IMR-90 (cell line): ENCODE measurements around the gene DCAF15. TPM values are rescaled to one million over a fixed set of nuclear protein-coding genes. Genes with fewer than 3 reads are reported as not detected.

Experiments used
- ATAC-seq: fragments of 200-7000 bp; cut with Tn5 transposase; 2 replicates; pipeline ENCODE4 v1.9.1; 2020; ENCODE audit warnings: low read depth, mild to moderate bottlenecking, moderate library complexity
- BruUV-seq: library from RNA; stranded (reverse); fragments of 400-500 nt; replicated peaks from 2 replicates; lab custom pipeline; 2021; lab: Mats Ljungman, UMichigan
- CTCF ChIA-PET: fragments of 300-600 bp; formaldehyde crosslinking; extraction: SDS; loops from one replicate; lab custom pipeline; 2021; ENCODE audit warnings: antibody characterized with exemption; lab: Yijun Ruan, JAX
- POLR2A ChIA-PET: fragments of 300-600 bp; sonication (Branson Sonifier 250); formaldehyde crosslinking; loops from one replicate; lab custom pipeline; 2022; ENCODE audit warnings: antibody characterized with exemption; ENCODE audit not compliant: unreplicated experiment; lab: Charles Lee
- DNase-seq: peaks from one replicate; pipeline ENCODE4 v3.0.0; 2013
- H2AFZ ChIP-seq: replicated peaks from 2 replicates; pipeline ENCODE3; 2013; ENCODE audit warnings: low read length, mild to moderate bottlenecking; ENCODE audit not compliant: poor library complexity
- H2AK5ac ChIP-seq: 2 replicates; pipeline ENCODE4 v1.6.1; 2013; ENCODE audit warnings: low read depth, low read length, inconsistent platforms
- H2AK9ac ChIP-seq: replicated peaks from 2 replicates; pipeline ENCODE3; 2013; ENCODE audit warnings: mild to moderate bottlenecking, low read depth, low read length, moderate library complexity; ENCODE audit not compliant: poor library complexity
- H2BK120ac ChIP-seq: 2 replicates; pipeline ENCODE4 v1.6.1; 2013; ENCODE audit warnings: low read depth, low read length, inconsistent platforms
- H2BK15ac ChIP-seq: 3 replicates; pipeline ENCODE4 v1.6.1; 2013; ENCODE audit warnings: low read depth, low read length, inconsistent platforms
- H2BK20ac ChIP-seq: 2 replicates; pipeline ENCODE4 v1.6.1; 2013; ENCODE audit warnings: low read depth, mild to moderate bottlenecking, inconsistent platforms, low read length, moderate library complexity
- H2BK5ac ChIP-seq: 2 replicates; pipeline ENCODE4 v1.6.1; 2013; ENCODE audit warnings: mild to moderate bottlenecking, low read depth, low read length, inconsistent platforms; ENCODE audit not compliant: poor library complexity, severe bottlenecking
- H3K14ac ChIP-seq: replicated peaks from 2 replicates; pipeline ENCODE4 v1.6.1; 2013; ENCODE audit warnings: low read depth, low read length, inconsistent platforms
- H3K18ac ChIP-seq: 2 replicates; pipeline ENCODE4 v1.6.1; 2013; ENCODE audit warnings: low read depth, low read length, control low read depth
- H3K23ac ChIP-seq: 2 replicates; pipeline ENCODE4 v1.6.1; 2013; ENCODE audit warnings: low read depth, low read length, inconsistent platforms
- H3K27ac ChIP-seq: 2 replicates; pipeline ENCODE4 v1.5.1; 2013; ENCODE audit warnings: mild to moderate bottlenecking, control low read depth, low read length; ENCODE audit not compliant: insufficient read depth
- H3K27me3 ChIP-seq: 2 replicates; pipeline ENCODE4 v1.6.1; 2013; ENCODE audit warnings: low read length; ENCODE audit not compliant: control insufficient read depth, insufficient read depth
- H3K36me3 ChIP-seq: 2 replicates; pipeline ENCODE4 v1.6.1; 2013; ENCODE audit warnings: low read length, mixed read lengths; ENCODE audit not compliant: control insufficient read depth, insufficient read depth
- H3K4ac ChIP-seq: 2 replicates; pipeline ENCODE4 v1.6.1; 2013; ENCODE audit warnings: low read depth, low read length, inconsistent platforms
- H3K4me1 ChIP-seq: 2 replicates; pipeline ENCODE4 v1.6.1; 2013; ENCODE audit warnings: low read length, mixed read lengths; ENCODE audit not compliant: control insufficient read depth, insufficient read depth
- H3K4me2 ChIP-seq: 2 replicates; pipeline ENCODE4 v1.6.1; 2013; ENCODE audit warnings: low read depth, mild to moderate bottlenecking, control low read depth, low read length, moderate library complexity
- H3K4me3 ChIP-seq: 2 replicates; pipeline ENCODE4 v1.5.1; 2013; ENCODE audit warnings: low read depth, mild to moderate bottlenecking, control low read depth, low read length, moderate library complexity; ENCODE audit not compliant: insufficient read depth
- H3K56ac ChIP-seq: 2 replicates; pipeline ENCODE4 v1.6.1; 2013; ENCODE audit warnings: low read length, inconsistent platforms; ENCODE audit not compliant: insufficient read depth; ENCODE audit errors: extremely low read depth
- H3K79me1 ChIP-seq, 2 experiments: 2 replicates each; pipeline ENCODE4 v1.6.1; 2013; ENCODE audit warnings: low read length in 2 of 2, inconsistent platforms in 1 of 2, low read depth in 1 of 2
- H3K9ac ChIP-seq: 2 replicates; pipeline ENCODE4 v1.6.1; 2013; ENCODE audit warnings: low read depth, low read length, control low read depth
- H3K9me1 ChIP-seq: 2 replicates; pipeline ENCODE4 v1.6.1; 2013; ENCODE audit warnings: low read length, inconsistent platforms; ENCODE audit not compliant: insufficient read depth
- H3K9me3 ChIP-seq: 2 replicates; pipeline ENCODE4 v1.6.1; 2013; ENCODE audit warnings: low read length; ENCODE audit not compliant: control insufficient read depth, insufficient read depth
- H4K20me1 ChIP-seq: 2 replicates; pipeline ENCODE4 v1.6.1; 2013; ENCODE audit warnings: low read length, inconsistent platforms; ENCODE audit not compliant: insufficient read depth
- H4K5ac ChIP-seq: 2 replicates; pipeline ENCODE4 v1.6.1; 2013; ENCODE audit warnings: mild to moderate bottlenecking, low read depth, low read length, control low read depth
- H4K8ac ChIP-seq, 2 experiments: 2 replicates each; pipeline ENCODE4 v1.6.1; 2013; ENCODE audit warnings: low read depth in 2 of 2, low read length in 2 of 2, control low read depth in 1 of 2, inconsistent platforms in 1 of 2
- H4K91ac ChIP-seq: 2 replicates; pipeline ENCODE4 v1.6.1; 2013; ENCODE audit warnings: low read depth, low read length, inconsistent platforms; ENCODE audit not compliant: insufficient read depth
- BHLHE40 ChIP-seq: fragments of 150-350 bp; IDR thresholded peaks from 2 replicates; pipeline ENCODE4 v1.6.1; 2016; ENCODE audit warnings: mild to moderate bottlenecking, low read depth, low read length
- CHD1 ChIP-seq: IDR thresholded peaks from 2 replicates; pipeline ENCODE4 v1.6.1; 2012; ENCODE audit warnings: low read depth, low read length, improper control_type of control experiment
- FOS ChIP-seq: fragments of 150-350 bp; IDR thresholded peaks from 2 replicates; pipeline ENCODE4 v1.6.1; 2016; ENCODE audit warnings: low read depth, low read length
- MAFK ChIP-seq: IDR thresholded peaks from 2 replicates; pipeline ENCODE4 v1.6.1; 2012; ENCODE audit warnings: low read depth, low read length, improper control_type of control experiment
- MAZ ChIP-seq: IDR thresholded peaks from 2 replicates; pipeline ENCODE4 v1.6.1; 2012; ENCODE audit warnings: low read depth, mild to moderate bottlenecking, low read length, improper control_type of control experiment, moderate library complexity, borderline replicate concordance
- RAD21 ChIP-seq: IDR thresholded peaks from 2 replicates; pipeline ENCODE4 v1.6.1; 2012; ENCODE audit warnings: low read length, improper control_type of control experiment
- RCOR1 ChIP-seq: IDR thresholded peaks from 2 replicates; pipeline ENCODE4 v1.6.1; 2012; ENCODE audit warnings: mild to moderate bottlenecking, low read length, improper control_type of control experiment; ENCODE audit not compliant: insufficient replicate concordance
- RFX5 ChIP-seq: IDR thresholded peaks from 2 replicates; pipeline ENCODE4 v1.8.0; 2012; ENCODE audit warnings: low read depth, mild to moderate bottlenecking, low read length, moderate library complexity
- SMC3 ChIP-seq: fragments of 150-350 bp; IDR thresholded peaks from 2 replicates; pipeline ENCODE4 v1.6.1; 2016; ENCODE audit warnings: low read depth, mild to moderate bottlenecking, antibody characterized with exemption, low read length, moderate library complexity
- WGBS, 2 experiments: methylation state at CpG; one replicate each; pipeline versions ENCODE4 v1.1.5 to v1.1.7; 2013; ENCODE audit warnings: missing lambda C conversion rate in 2 of 2; ENCODE audit not compliant: insufficient read length in 1 of 2; ENCODE audit errors: extremely low coverage in 2 of 2; 5-methylcytosine and 5-hydroxymethylcytosine counted together
- dilution Hi-C: fragments of 300-500 bp; cut with HindIII; formaldehyde crosslinking; loops from one replicate; pipeline ENCODE4 v1.14.3; 2018; ENCODE audit warnings: low sequenced_read_pairs; ENCODE audit not compliant: unreplicated experiment
- in situ Hi-C: fragments of 300-500 bp; cut with MboI; formaldehyde crosslinking; loops from 3 replicates; pipeline ENCODE4 v1.14.3; 2019; ENCODE audit warnings: low sequenced_read_pairs, inconsistent platforms, mixed read lengths
- intact Hi-C: fragments of 100-400 bp; cut with micrococcal nuclease; formaldehyde crosslinking; loops from 2 replicates; pipeline ENCODE4 v1.10.0; 2022
- polyA plus RNA-seq, 3 experiments: library from polyadenylated mRNA; depleted of rRNA; stranded (reverse); fragments of >200 nt; gene quantifications; 2 replicates each; pipeline ENCODE4 v1.2.3, GENCODE V29; 2012; ENCODE audit warnings: low replicate concordance in 1 of 3
- total RNA-seq: library from RNA; depleted of rRNA; stranded (reverse); fragments of >200 nt; gene quantifications from 2 replicates; pipeline ENCODE4 v1.2.3, GENCODE V29; 2012
- TF ChIP-seq, protein P1 (sequence below): conservative IDR thresholded peaks from 2 replicates; pipeline ENCODE4 v1.5.1; 2012; ENCODE audit warnings: mild to moderate bottlenecking, low read depth, low read length, improper control_type of control experiment
- TF ChIP-seq, protein P2 (sequence below): fragments of 150-350 bp; IDR thresholded peaks from 2 replicates; pipeline ENCODE4 v1.6.1; 2017; ENCODE audit warnings: mild to moderate bottlenecking, antibody characterized with exemption, low read length, low read depth
- TF ChIP-seq, protein P3 (sequence below): fragments of 150-350 bp; IDR thresholded peaks from 2 replicates; pipeline ENCODE4 v1.6.1; 2016; ENCODE audit warnings: low read depth, mild to moderate bottlenecking, low read length, moderate library complexity, borderline replicate concordance

DCAF15 gene
- total and polyA plus RNA-seq, 2 of the 4 experiments (the other 2 are of a cell fraction), result 6.8 to 31.0 TPM

DNA sequence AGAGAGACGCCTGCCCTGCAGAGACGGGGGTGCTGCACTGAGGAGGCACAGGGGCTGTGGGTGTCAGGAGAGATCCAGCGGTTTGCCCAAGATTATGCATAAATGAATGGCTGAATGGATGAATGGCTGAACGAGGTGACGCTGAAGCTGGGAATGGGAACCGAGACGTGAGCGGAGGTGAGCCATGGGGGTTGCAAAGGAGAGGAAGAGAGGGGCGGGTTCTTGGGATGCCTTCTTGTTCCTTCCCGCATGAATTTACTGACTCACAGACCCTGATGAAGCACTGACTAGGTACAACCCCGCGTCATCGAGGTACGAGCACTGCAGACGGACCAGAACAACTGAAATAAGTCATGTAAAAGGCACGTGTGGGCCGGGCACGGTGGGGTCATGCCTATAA, 16.7 kb downstream of the DCAF15 start:
- no peak overlapping the region for H2AK9ac ChIP-seq
- H3K56ac ChIP-seq, result no peak overlapping the region
- no peak overlapping the region for H3K23ac ChIP-seq
- no peaks in the 10 kb centered on the region for H3K9me3 ChIP-seq
- no peak overlapping the region for H4K5ac ChIP-seq
- ATAC-seq (no peak), DNase-seq (no peak)
- H3K4ac ChIP-seq, result no peak overlapping the region
- 0 out of 2 replicates have a peak, but pooled peaks cover 3% of the 10 kb centered on the region for H3K4me1 ChIP-seq
- in situ Hi-C loops, result no loop called here
- H3K18ac ChIP-seq, result no peak overlapping the region
- H2BK20ac ChIP-seq, result no peak overlapping the region
- WGBS, 2 experiments, result 94% methylated on average over 12 of the region's 18 CpGs; no CpG with 5 or more reads in 1 of the 2 experiments
- no peak overlapping the region for H4K91ac ChIP-seq
- H3K4me3 ChIP-seq, result no peak overlapping the region
- BruUV-seq, result no TSS peak
- peaks cover 34% of the 10 kb centered on the region; the same call in 1 of the 2 replicates for H3K36me3 ChIP-seq
- no peak overlapping the region for H2AFZ ChIP-seq
- H2BK15ac ChIP-seq, result no peak overlapping the region
- H3K27ac ChIP-seq, result no peak overlapping the region
- intact Hi-C loops, result no loop called here
- dilution Hi-C loops, result no loop called here
- H3K4me2 ChIP-seq, result no peak overlapping the region
- no peak overlapping the region for H2AK5ac ChIP-seq
- H3K79me1 ChIP-seq, result no peaks in the 10 kb centered on the region
- no peaks in the 10 kb centered on the region for H3K27me3 ChIP-seq
- no peak overlapping the region for H2BK120ac ChIP-seq
- H3K14ac ChIP-seq, result no peak overlapping the region
- POLR2A ChIA-PET, result no interaction called here
- no peak overlapping the region for H4K8ac ChIP-seq
- peaks cover 7% of the 10 kb centered on the region for H4K20me1 ChIP-seq
- no peaks in the 10 kb centered on the region; the same call in 1 of the 2 replicates for H3K9me1 ChIP-seq
- TF ChIP-seq FOS (no peak), RFX5 (no peak), BHLHE40 (no peak), SMC3 (no peak), MAZ (no peak), MAFK (no peak), RCOR1 (no peak), RAD21 (no peak), CHD1 (no peak)
- TF ChIP-seq, protein P1, sequence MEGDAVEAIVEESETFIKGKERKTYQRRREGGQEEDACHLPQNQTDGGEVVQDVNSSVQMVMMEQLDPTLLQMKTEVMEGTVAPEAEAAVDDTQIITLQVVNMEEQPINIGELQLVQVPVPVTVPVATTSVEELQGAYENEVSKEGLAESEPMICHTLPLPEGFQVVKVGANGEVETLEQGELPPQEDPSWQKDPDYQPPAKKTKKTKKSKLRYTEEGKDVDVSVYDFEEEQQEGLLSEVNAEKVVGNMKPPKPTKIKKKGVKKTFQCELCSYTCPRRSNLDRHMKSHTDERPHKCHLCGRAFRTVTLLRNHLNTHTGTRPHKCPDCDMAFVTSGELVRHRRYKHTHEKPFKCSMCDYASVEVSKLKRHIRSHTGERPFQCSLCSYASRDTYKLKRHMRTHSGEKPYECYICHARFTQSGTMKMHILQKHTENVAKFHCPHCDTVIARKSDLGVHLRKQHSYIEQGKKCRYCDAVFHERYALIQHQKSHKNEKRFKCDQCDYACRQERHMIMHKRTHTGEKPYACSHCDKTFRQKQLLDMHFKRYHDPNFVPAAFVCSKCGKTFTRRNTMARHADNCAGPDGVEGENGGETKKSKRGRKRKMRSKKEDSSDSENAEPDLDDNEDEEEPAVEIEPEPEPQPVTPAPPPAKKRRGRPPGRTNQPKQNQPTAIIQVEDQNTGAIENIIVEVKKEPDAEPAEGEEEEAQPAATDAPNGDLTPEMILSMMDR, result no peak
- TF ChIP-seq, protein P2, sequence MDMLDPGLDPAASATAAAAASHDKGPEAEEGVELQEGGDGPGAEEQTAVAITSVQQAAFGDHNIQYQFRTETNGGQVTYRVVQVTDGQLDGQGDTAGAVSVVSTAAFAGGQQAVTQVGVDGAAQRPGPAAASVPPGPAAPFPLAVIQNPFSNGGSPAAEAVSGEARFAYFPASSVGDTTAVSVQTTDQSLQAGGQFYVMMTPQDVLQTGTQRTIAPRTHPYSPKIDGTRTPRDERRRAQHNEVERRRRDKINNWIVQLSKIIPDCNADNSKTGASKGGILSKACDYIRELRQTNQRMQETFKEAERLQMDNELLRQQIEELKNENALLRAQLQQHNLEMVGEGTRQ, result no peak
- TF ChIP-seq, protein P3, sequence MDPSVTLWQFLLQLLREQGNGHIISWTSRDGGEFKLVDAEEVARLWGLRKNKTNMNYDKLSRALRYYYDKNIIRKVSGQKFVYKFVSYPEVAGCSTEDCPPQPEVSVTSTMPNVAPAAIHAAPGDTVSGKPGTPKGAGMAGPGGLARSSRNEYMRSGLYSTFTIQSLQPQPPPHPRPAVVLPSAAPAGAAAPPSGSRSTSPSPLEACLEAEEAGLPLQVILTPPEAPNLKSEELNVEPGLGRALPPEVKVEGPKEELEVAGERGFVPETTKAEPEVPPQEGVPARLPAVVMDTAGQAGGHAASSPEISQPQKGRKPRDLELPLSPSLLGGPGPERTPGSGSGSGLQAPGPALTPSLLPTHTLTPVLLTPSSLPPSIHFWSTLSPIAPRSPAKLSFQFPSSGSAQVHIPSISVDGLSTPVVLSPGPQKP, result no peak
- H2BK5ac ChIP-seq, result no peak overlapping the region
- CTCF ChIA-PET, result no interaction called here
- no peak overlapping the region for H3K9ac ChIP-seq
